Adrenal gland (tissue), 12 donors: ENCODE results near the gene RTTN. TPM values are rescaled to one million over a fixed set of nuclear protein-coding genes. Genes with fewer than 3 reads are reported as not detected.

Experiments
- DNase-seq, 7 donors: peaks; one replicate each; pipeline ENCODE4 v3.0.0-alpha.2; 2019 to 2020
- H3K27ac ChIP-seq, 5 donors: fragments of 200-600 bp; sonication (generic) in 4 of 5; 1 replicate in 3 of 5; 2 replicates in 2 of 5; pipeline versions ENCODE4 v1.5.1 to v1.8.0; 2016 to 2020; ENCODE audit warnings: mild to moderate bottlenecking in 1 of 5
- H3K27me3 ChIP-seq: fragments of 200-600 bp; 2 replicates; pipeline ENCODE4 v1.8.0; 2021
- H3K36me3 ChIP-seq, 2 donors: fragments of 200-600 bp; replicated peaks in 1 of 2; 1 replicate in 1 of 2; 2 replicates in 1 of 2; pipeline versions ENCODE4 v1.5.1 to v1.8.0; 2018 to 2022
- H3K4me1 ChIP-seq, 2 donors: fragments of 200-600 bp; replicated peaks in 1 of 2; 1 replicate in 1 of 2; 2 replicates in 1 of 2; pipeline versions ENCODE4 v1.5.1 to v1.8.0; 2018 to 2021
- H3K4me3 ChIP-seq, 4 donors: fragments of 200-600 bp; sonication (generic) in 3 of 4; one replicate each; pipeline ENCODE4 v1.5.1; 2016 to 2018
- H3K9me3 ChIP-seq, 3 donors: fragments of 200-600 bp; sonication (generic) in 1 of 3; replicated peaks in 1 of 3; 1 replicate in 2 of 3; 2 replicates in 1 of 3; pipeline versions ENCODE4 v1.5.1 to v1.8.0; 2016 to 2021
- POLR2A ChIP-seq, 2 donors: fragments of 450-650 bp; IDR thresholded peaks; one replicate each; pipeline ENCODE4 v1.6.1; 2017; ENCODE audit warnings: antibody characterized with exemption in 2 of 2, mild to moderate bottlenecking in 2 of 2, moderate library complexity in 1 of 2
- WGBS, 4 donors: extraction: QIAGEN DNeasy Blood & Tissue Kit in 2 of 4; methylation state at CpG; one replicate each; pipeline versions ENCODE4 v1.1.5 to v1.1.7; 2013 to 2017; 5-methylcytosine and 5-hydroxymethylcytosine counted together
- intact Hi-C, 2 donors: fragments of 100-400 bp; cut with DNase I; formaldehyde crosslinking; loops; one replicate each; pipeline versions ENCODE4 v1.14.1 to v1.15.0; 2022 to 2023
- polyA plus RNA-seq, 3 donors: library from polyadenylated mRNA; stranded (reverse); fragments of 200-250 nt in 2 of 3; fragments of 350-450 nt in 1 of 3; fragmentation: Illumina TruSeq in 1 of 3; extraction: RNeasy Lipid Tissue Mini Kit (QIAGEN cat#74804) in 1 of 3; gene quantifications; one replicate each; pipeline ENCODE4 v1.2.3, GENCODE V29; 2013 to 2014
- total RNA-seq, 9 donors: library from RNA; depleted of rRNA in 4 of 9; stranded (reverse); fragments of >200 nt in 4 of 9; fragments of 120-200 nt in 1 of 9; fragmentation: NEBNext Ultra II Directional in 1 of 9; extraction: Animal tissue kit (Norgen Biotek cat#: 25700) in 1 of 9; gene quantifications; one replicate each; pipeline versions ENCODE4 v1.1.0 to v1.2.4, GENCODE V29; 2013 to 2023
- TF ChIP-seq, protein P1 (sequence below), 6 experiments: fragments of 450-650 bp in 4 of 6; fragments of 200-600 bp in 2 of 6; sonication (generic) in 1 of 6; IDR thresholded peaks; 1 replicate in 5 of 6; 2 replicates in 1 of 6; pipeline versions ENCODE4 v1.5.1 to v1.8.0; 2016 to 2021; ENCODE audit warnings: antibody characterized with exemption in 6 of 6, mild to moderate bottlenecking in 2 of 6, moderate library complexity in 1 of 6
- donor health status: healthy with polysubstance abuse.
- donor health status: Bipolar disorder and iron deficiency.
- donor health status: DM: yes; HTN: yes; CAD: no.
- donor health status: DM: no; HTN: no; CAD: no.
- donor health status: DM: no; HTN: no; CAD: no.
- donor health status: DM: yes; HTN: yes; CAD: no.

RTTN gene
- total and polyA plus RNA-seq, 12 donors: 4.0 to 22.5 (median 7.5) TPM

- no peaks in the 10 kb centered on the region for H3K36me3 ChIP-seq
- no peaks in the 10 kb centered on the region for H3K4me1 ChIP-seq
- no peak for TF ChIP-seq POLR2A (IDR thresholded peaks at IDR 0.05)
- no peaks in the 10 kb centered on the region for H3K27me3 ChIP-seq
- H3K4me3 ChIP-seq: no peak overlapping the region
- H3K9me3 ChIP-seq: no peaks in the 10 kb centered on the region
- DNase-seq: no peak
- H3K27ac ChIP-seq: no peak overlapping the region
- intact Hi-C loops: no loop called here
Measured at GRCh38 chr18:69998523-69998987, 206.9 kb downstream of the RTTN start.

GRCh38 chr18:69996951-69997798 is 208.3 kb downstream of the RTTN start:
- intact Hi-C loops: no loop called here
- Histone ChIP-seq H3K27ac (no peak overlapping the region), H3K27me3 (no peaks in the 10 kb centered on the region), H3K4me3 (no peak overlapping the region), H3K9me3 (no peaks in the 10 kb centered on the region), H3K36me3 (no peaks in the 10 kb centered on the region), H3K4me1 (no peaks in the 10 kb centered on the region)
- TF ChIP-seq, protein P1, sequence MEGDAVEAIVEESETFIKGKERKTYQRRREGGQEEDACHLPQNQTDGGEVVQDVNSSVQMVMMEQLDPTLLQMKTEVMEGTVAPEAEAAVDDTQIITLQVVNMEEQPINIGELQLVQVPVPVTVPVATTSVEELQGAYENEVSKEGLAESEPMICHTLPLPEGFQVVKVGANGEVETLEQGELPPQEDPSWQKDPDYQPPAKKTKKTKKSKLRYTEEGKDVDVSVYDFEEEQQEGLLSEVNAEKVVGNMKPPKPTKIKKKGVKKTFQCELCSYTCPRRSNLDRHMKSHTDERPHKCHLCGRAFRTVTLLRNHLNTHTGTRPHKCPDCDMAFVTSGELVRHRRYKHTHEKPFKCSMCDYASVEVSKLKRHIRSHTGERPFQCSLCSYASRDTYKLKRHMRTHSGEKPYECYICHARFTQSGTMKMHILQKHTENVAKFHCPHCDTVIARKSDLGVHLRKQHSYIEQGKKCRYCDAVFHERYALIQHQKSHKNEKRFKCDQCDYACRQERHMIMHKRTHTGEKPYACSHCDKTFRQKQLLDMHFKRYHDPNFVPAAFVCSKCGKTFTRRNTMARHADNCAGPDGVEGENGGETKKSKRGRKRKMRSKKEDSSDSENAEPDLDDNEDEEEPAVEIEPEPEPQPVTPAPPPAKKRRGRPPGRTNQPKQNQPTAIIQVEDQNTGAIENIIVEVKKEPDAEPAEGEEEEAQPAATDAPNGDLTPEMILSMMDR (IDR thresholded peaks at IDR 0.05): no peak
- TF ChIP-seq POLR2A (IDR thresholded peaks at IDR 0.05): no peak
- 89 to 92% (median 90%) methylated on average over 7 of the region's 7 CpGs for WGBS, 4 donors
- no peak for DNase-seq

GRCh38 chr18:69996417-69996816 is 209.1 kb downstream of the RTTN start:
- Histone ChIP-seq H3K9me3 (no peaks in the 10 kb centered on the region), H3K27me3 (no peaks in the 10 kb centered on the region), H3K4me1 (no peaks in the 10 kb centered on the region), H3K4me3 (no peak overlapping the region), H3K36me3 (no peaks in the 10 kb centered on the region), H3K27ac (no peak overlapping the region)
- 88 to 93% (median 91%) methylated on average over 2 of the region's 2 CpGs for WGBS, 4 donors
- intact Hi-C loops: no loop called here
- TF ChIP-seq, protein P1 (IDR thresholded peaks at IDR 0.05): no peak
- TF ChIP-seq POLR2A (IDR thresholded peaks at IDR 0.05): no peak
- no peak for DNase-seq

- Histone ChIP-seq H3K36me3 (no peaks in the 10 kb centered on the region), H3K27ac (no peak overlapping the region), H3K4me3 (no peak overlapping the region), H3K9me3 (no peaks in the 10 kb centered on the region), H3K27me3 (no peaks in the 10 kb centered on the region), H3K4me1 (no peaks in the 10 kb centered on the region)
- no peak for TF ChIP-seq POLR2A (IDR thresholded peaks at IDR 0.05)
- TF ChIP-seq, protein P1 (IDR thresholded peaks at IDR 0.05): no peak
- intact Hi-C loops: no loop called here
- WGBS, 4 donors: 81 to 87% (median 85%) methylated on average over 2 to 3 of the region's 3 CpGs
- no peak for DNase-seq
Measured at GRCh38 chr18:69995774-69996173, 209.7 kb downstream of the RTTN start.

DNA sequence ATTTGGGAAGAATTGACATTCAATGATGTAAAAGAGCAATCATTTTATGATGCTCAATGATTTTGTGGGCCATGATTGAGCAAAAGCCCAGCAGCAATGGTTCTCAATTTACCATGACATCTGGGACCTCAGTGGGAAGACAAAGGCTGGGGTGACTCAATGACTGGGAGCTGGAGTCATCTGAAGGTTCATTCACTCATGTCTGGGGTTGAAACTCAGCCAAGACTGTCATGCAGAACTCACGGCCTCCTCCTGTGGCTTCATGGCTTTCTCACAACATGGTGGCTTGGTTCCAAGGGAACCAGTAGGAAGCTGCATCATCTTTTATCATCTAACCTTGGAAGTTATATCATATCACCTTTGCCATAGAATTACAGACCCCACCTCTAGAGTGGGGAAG is 212.7 kb downstream of the RTTN start:
- Histone ChIP-seq H3K4me3 (no peak overlapping the region), H3K27me3 (no peaks in the 10 kb centered on the region), H3K9me3 (peaks cover 0 to 4% (median 4%) of the 10 kb centered on the region in 3 donors), H3K27ac (no peak overlapping the region), H3K4me1 (no peaks in the 10 kb centered on the region), H3K36me3 (no peaks in the 10 kb centered on the region)
- intact Hi-C loops: no loop called here
- TF ChIP-seq, protein P1 (IDR thresholded peaks at IDR 0.05): no peak
- no peak for TF ChIP-seq POLR2A (IDR thresholded peaks at IDR 0.05)
- no peak for DNase-seq
- 44 to 75% (median 71%) methylated on average over 1 of the region's 1 CpG for WGBS, 4 donors
